ENCODE measurements around the gene SLC5A6. TPM values are rescaled to one million over a fixed set of nuclear protein-coding genes. Genes with fewer than 3 reads are reported as not detected.
A peak's percentile ranks its signal among the peaks of the same experiment; 100 is the strongest.

The SLC5A6 gene
- total RNA-seq (100 to 1,000 TPM in 2 of 5 donors, 10 to 100 TPM in 3; 37.5 to 214 (median 43.0) TPM), total RNA-seq (32.4 to 436 (median 70.4) reads per million in 29 experiments)
- total RNA-seq (2013): 15.7 TPM

DNA sequence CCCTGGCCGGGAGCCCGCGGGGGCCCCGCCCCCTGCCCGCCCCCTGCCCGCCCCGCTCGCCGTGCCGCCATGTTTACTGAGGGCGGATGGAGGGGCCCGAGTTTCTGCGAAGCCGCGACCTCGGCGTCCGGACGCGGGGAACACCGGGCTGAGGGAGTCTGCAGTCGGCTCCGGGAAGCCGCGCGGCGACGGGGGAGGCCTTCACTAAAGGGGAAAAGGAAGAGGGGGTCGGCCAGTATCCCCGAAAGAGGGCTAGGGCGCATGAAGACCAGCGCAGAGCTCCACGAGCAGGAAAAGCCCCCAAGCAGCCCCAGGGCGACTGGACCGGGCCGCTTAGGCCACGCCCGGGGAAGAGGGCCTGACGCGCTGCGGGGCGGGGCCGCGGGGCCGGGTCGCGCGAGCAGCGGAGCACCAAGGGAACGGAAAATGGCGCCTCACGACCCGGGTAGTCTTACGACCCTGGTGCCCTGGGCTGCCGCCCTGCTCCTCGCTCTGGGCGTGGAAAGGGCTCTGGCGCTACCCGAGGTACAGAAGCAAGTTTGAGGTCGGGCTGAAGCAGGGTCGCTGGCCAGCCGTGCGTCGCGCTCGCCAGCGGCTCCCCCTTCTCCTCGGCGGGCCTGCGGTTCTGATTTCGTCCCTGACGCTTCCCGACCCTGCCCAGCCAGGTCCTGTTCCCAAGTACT, at the start of gene SLC5A6, which contains the start of gene ATRAID:
Gene SLC5A6, minus strand, starts transcription at position 326 of the 683 bp plus-strand sequence. CDS start 4,618 bp downstream, outside the sequence.
Gene ATRAID, plus strand, starts transcription at position 99 of the 683 bp plus-strand sequence. Its CDS starts 328 bp downstream, at position 427.
- Histone ChIP-seq H3K27ac (ENCODE audit: low read length) (peak within 1 kb of the TSS; percentile 100), H3K27me3 (replicated peaks in 1 of 2; ENCODE audit: control insufficient read depth in 2 of 2, extremely low read depth in 1 of 2, insufficient read depth in 2 of 2, low read length in 1 of 2) (no peaks in the 10 kb centered on the region), H3K36me3 (ENCODE audit: control insufficient read depth in 2 of 2, extremely low read depth in 1 of 2, insufficient read depth in 1 of 2, low read length in 1 of 2) (peaks cover 4 to 24% of the 10 kb centered on the region in 2 donors), H3K4me1 (ENCODE audit: control insufficient read depth in 1 of 2, extremely low read depth in 1 of 2, insufficient read depth in 2 of 2, low read length in 2 of 2) (peaks cover 6 to 20% of the 10 kb centered on the region in 2 experiments), H3K9me3 (no peaks in the 10 kb centered on the region), H3K4me3 (ENCODE audit: control insufficient read depth in 1 of 2, extremely low read depth in 1 of 2, low read length in 1 of 2) (peak within 1 kb of the TSS; percentile 81 to 100)
- POLR2A ChIA-PET: interaction anchor here in 1 of 2 donors (0.7 kb wide), 1 partner anchor 160 kb away, joined by 8 read pairs; no protein-coding TSS in a partner anchor
- Mint-ChIP-seq H3K27me3 (no peaks in the 10 kb centered on the region), H3K27ac (peak within 1 kb of the TSS; percentile 99 to 100), H3K9me3 (no peaks in the 10 kb centered on the region), H3K4me3 (peak within 1 kb of the TSS; percentile 95 to 98 (median 96)), H3K36me3 (peaks cover 19% of the 10 kb centered on the region), H3K4me1 (peaks cover 36 to 41% (median 41%) of the 10 kb centered on the region in 3 donors)
- CTCF ChIA-PET: interaction anchor here (0.6 to 1.4 kb wide), 2 partner anchors 12 to 51 kb away, joined by 5 to 7 read pairs; no protein-coding TSS in a partner anchor
- peak; percentile 78 to 93 (median 86) for DNase-seq
- under 1% methylated on average over 73 of the region's 73 CpGs for WGBS (ENCODE audit: insufficient coverage)
- ATAC-seq (replicated peaks in 1 of 4): peak; percentile 86 to 93 (median 92)

DNA sequence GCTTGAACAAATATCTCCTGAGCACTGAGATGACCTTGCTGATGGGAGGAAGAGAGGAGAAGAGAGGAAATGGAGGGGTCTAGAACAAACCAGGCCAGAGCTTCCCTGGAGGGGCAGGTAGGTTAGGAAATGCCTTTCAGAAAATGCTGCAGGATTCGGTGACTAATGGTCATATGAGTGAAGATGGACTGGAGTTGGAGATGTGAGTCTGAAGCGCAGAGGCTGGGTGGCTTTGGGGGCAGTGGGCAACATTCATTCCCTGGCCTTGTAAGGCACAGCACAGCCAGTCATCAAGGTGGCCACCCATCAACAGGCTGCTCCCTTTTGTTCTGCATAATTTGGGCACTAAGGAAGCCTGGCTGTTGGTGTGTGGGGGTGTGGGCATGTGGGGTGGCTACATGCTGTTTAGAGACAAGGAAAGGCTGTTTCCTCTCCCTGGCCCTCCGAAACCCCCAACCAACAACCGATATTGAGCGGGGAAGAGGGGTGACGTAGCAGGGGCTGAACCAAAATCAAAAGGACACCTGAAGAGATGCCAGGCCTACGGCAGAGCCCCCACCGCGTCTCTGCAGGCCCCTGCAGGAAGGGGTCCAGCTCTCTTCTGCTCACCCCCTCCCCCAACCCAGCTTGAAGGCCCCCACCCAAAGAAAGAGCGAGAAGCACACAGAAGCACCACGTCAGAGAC, 49.3 kb upstream of the SLC5A6 start:
- Histone ChIP-seq H3K27ac (ENCODE audit: low read length) (no peak overlapping the region), H3K4me3 (ENCODE audit: control insufficient read depth in 1 of 2, extremely low read depth in 1 of 2, low read length in 1 of 2) (peak overlapping the region in 1 of 2 donors; percentile 66), H3K9me3 (no peaks in the 10 kb centered on the region), H3K4me1 (ENCODE audit: control insufficient read depth in 1 of 2, extremely low read depth in 1 of 2, insufficient read depth in 2 of 2, low read length in 2 of 2) (peaks cover 5 to 42% of the 10 kb centered on the region in 2 experiments), H3K36me3 (ENCODE audit: control insufficient read depth in 2 of 2, extremely low read depth in 1 of 2, insufficient read depth in 1 of 2, low read length in 1 of 2) (no peaks in the 10 kb centered on the region), H3K27me3 (replicated peaks in 1 of 2; ENCODE audit: control insufficient read depth in 2 of 2, extremely low read depth in 1 of 2, insufficient read depth in 2 of 2, low read length in 1 of 2) (peaks cover 21 to 93% of the 10 kb centered on the region in 2 experiments)
- CTCF ChIA-PET: no interaction called here
- peaks cover 28 to 35% (median 30%) of the 10 kb centered on the region in 3 donors for H3K4me1 Mint-ChIP-seq
- POLR2A ChIA-PET: no interaction called here
- DNase-seq (no peak), ATAC-seq (replicated peaks in 1 of 4) (no peak)
- H3K27ac Mint-ChIP-seq: no peak overlapping the region
- H3K4me3 Mint-ChIP-seq: peak overlapping the region; percentile 37 to 87 (median 64)
- H3K36me3 Mint-ChIP-seq: no peaks in the 10 kb centered on the region
- no peaks in the 10 kb centered on the region for H3K9me3 Mint-ChIP-seq
- WGBS (ENCODE audit: insufficient coverage): 84% methylated on average over 6 of the region's 11 CpGs
- H3K27me3 Mint-ChIP-seq: peaks cover 54 to 69% of the 10 kb centered on the region in 2 donors

DNA sequence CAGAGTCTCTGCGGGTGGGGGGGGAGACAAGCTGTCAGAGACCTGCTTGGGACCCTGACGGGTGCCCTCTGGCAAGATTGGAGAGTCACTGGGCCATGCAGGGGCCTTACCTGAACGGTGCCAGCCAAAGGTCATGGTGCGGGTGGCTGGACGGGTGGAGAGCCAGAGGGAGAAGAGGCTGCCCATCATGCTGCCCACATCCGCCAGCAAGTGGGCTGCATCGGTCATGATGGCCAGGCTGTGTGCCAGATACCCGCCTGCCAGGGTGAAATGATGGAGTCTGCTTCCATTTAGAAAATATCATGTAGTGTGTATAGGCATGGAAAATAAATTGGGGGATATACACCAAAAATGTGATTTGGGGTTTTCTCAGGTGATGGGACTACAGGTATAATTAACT, 46.0 kb upstream of the SLC5A6 start:
- ChIA-PET CTCF (interaction anchor here in 1 of 2 donors (0.6 kb wide), 1 partner anchor 342 kb away, joined by 3 read pairs; no protein-coding TSS in a partner anchor), POLR2A (no interaction called here)
- Mint-ChIP-seq H3K4me3 (no peak overlapping the region), H3K36me3 (no peaks in the 10 kb centered on the region), H3K4me1 (peaks cover 8 to 16% (median 14%) of the 10 kb centered on the region in 3 donors), H3K27me3 (peaks cover 63 to 74% of the 10 kb centered on the region in 2 donors), H3K9me3 (no peaks in the 10 kb centered on the region), H3K27ac (no peak overlapping the region)
- 86% methylated on average over 8 of the region's 8 CpGs for WGBS (ENCODE audit: insufficient coverage)
- H3K4me3 ChIP-seq (ENCODE audit: control insufficient read depth in 1 of 2, extremely low read depth in 1 of 2, low read length in 1 of 2): no peak overlapping the region
- ATAC-seq (replicated peaks in 1 of 4) (no peak), DNase-seq (no peak)
- H3K9me3 ChIP-seq: no peaks in the 10 kb centered on the region
- no peak overlapping the region for H3K27ac ChIP-seq (ENCODE audit: low read length)
- peaks cover 0 to 16% of the 10 kb centered on the region in 2 experiments for H3K4me1 ChIP-seq (ENCODE audit: control insufficient read depth in 1 of 2, extremely low read depth in 1 of 2, insufficient read depth in 2 of 2, low read length in 2 of 2)
- peaks cover 15 to 83% of the 10 kb centered on the region in 2 experiments for H3K27me3 ChIP-seq (replicated peaks in 1 of 2; ENCODE audit: control insufficient read depth in 2 of 2, extremely low read depth in 1 of 2, insufficient read depth in 2 of 2, low read length in 1 of 2)
- H3K36me3 ChIP-seq (ENCODE audit: control insufficient read depth in 2 of 2, extremely low read depth in 1 of 2, insufficient read depth in 1 of 2, low read length in 1 of 2): no peaks in the 10 kb centered on the region

DNA sequence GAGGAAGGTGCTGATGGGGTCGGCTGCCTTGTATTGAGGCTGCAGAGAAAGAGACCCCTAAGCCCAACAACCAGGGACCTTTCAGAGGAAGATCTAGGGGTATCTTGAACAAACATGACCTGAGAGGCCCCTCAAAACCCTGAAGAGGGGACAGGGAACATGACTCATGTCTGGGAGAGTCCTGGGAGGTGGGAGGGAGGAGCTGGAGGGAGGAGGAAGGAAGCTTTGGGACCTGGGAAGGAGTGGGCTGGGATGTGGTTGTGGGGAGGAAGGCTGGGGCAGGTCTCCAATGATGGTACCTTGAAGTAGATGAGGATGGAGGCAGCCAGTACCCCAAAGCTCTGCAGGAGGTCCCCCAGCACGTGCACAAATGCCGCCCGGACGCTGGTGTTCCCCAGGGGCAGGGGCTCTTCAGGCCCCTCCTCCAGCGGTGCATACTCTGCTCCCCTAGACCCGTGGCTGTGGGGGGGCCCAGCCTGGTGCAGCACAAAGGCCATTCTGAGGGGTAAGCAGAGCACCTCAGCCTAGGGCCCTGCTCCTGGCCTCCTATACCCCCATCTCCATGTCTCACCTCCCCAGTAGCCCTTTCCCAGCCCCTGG, 44.9 kb upstream of the SLC5A6 start:
- H3K9me3 Mint-ChIP-seq: no peaks in the 10 kb centered on the region
- 82% methylated on average over 6 of the region's 7 CpGs for WGBS (ENCODE audit: insufficient coverage)
- peaks cover 15 to 78% of the 10 kb centered on the region in 2 experiments for H3K27me3 ChIP-seq (replicated peaks in 1 of 2; ENCODE audit: control insufficient read depth in 2 of 2, extremely low read depth in 1 of 2, insufficient read depth in 2 of 2, low read length in 1 of 2)
- no peaks in the 10 kb centered on the region for H3K36me3 Mint-ChIP-seq
- H3K27me3 Mint-ChIP-seq: peaks cover 63 to 74% of the 10 kb centered on the region in 2 donors
- DNase-seq (no peak), ATAC-seq (replicated peaks in 1 of 4) (no peak)
- H3K9me3 ChIP-seq: no peaks in the 10 kb centered on the region
- H3K4me1 Mint-ChIP-seq: peaks cover 7 to 13% (median 13%) of the 10 kb centered on the region in 3 donors
- POLR2A ChIA-PET: no interaction called here
- CTCF ChIA-PET: interaction anchor here in 1 of 2 donors (1.7 kb wide), 1 partner anchor 23 kb away, joined by 5 read pairs; no protein-coding TSS in a partner anchor
- H3K4me3 ChIP-seq (ENCODE audit: control insufficient read depth in 1 of 2, extremely low read depth in 1 of 2, low read length in 1 of 2): no peak overlapping the region
- no peak overlapping the region for H3K4me3 Mint-ChIP-seq
- H3K36me3 ChIP-seq (ENCODE audit: control insufficient read depth in 2 of 2, extremely low read depth in 1 of 2, insufficient read depth in 1 of 2, low read length in 1 of 2): no peaks in the 10 kb centered on the region
- H3K4me1 ChIP-seq (ENCODE audit: control insufficient read depth in 1 of 2, extremely low read depth in 1 of 2, insufficient read depth in 2 of 2, low read length in 2 of 2): peaks cover 0 to 7% of the 10 kb centered on the region in 2 experiments
- no peak overlapping the region for H3K27ac ChIP-seq (ENCODE audit: low read length)
- no peak overlapping the region for H3K27ac Mint-ChIP-seq

DNA sequence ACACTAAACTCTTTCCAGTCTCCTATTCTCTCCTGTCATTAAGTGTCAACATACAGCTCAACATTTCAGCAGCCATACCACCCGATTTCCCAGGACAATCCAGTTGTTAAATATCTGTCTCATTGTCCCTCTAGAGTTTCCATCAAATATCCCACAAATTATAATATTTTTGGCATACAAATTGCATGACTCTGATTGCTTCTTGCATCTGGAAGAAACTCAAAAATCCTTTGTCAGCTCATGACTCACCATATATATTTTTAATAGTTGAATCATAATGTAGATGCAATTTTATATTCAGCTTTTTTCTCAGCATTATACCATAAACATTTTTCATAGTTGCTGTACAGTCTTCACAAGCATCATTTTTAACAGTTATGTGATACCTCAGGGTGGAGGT, 43.6 kb upstream of the SLC5A6 start:
- H3K27me3 Mint-ChIP-seq: peaks cover 58 to 76% of the 10 kb centered on the region in 2 donors
- WGBS (ENCODE audit: insufficient coverage): 83% methylated on average over 1 of the region's 1 CpG
- H3K4me1 Mint-ChIP-seq: peaks cover 0 to under 1% (median under 1%) of the 10 kb centered on the region in 3 donors

More for the DNA sequence above, 43.6 kb upstream of the SLC5A6 start:
- Mint-ChIP-seq H3K9me3 (no peaks in the 10 kb centered on the region), H3K4me3 (no peak overlapping the region), H3K36me3 (no peaks in the 10 kb centered on the region), H3K27ac (no peak overlapping the region)
- H3K4me3 ChIP-seq (ENCODE audit: control insufficient read depth in 1 of 2, extremely low read depth in 1 of 2, low read length in 1 of 2): no peak overlapping the region
- ATAC-seq (replicated peaks in 1 of 4): no peak
- DNase-seq: no peak
- no peaks in the 10 kb centered on the region for H3K36me3 ChIP-seq (ENCODE audit: control insufficient read depth in 2 of 2, extremely low read depth in 1 of 2, insufficient read depth in 1 of 2, low read length in 1 of 2)
- ChIA-PET POLR2A (interaction anchor here in 1 of 2 donors (0.6 kb wide), 1 partner anchor 14 kb away, joined by 3 read pairs; no protein-coding TSS in a partner anchor), CTCF (interaction anchor here (0.9 to 1.7 kb wide), 2 partner anchors 9 to 24 kb away, joined by 3 to 5 read pairs; no protein-coding TSS in a partner anchor)
- no peaks in the 10 kb centered on the region for H3K4me1 ChIP-seq (ENCODE audit: control insufficient read depth in 1 of 2, extremely low read depth in 1 of 2, insufficient read depth in 2 of 2, low read length in 2 of 2)
- peaks cover 8 to 78% of the 10 kb centered on the region in 2 experiments for H3K27me3 ChIP-seq (replicated peaks in 1 of 2; ENCODE audit: control insufficient read depth in 2 of 2, extremely low read depth in 1 of 2, insufficient read depth in 2 of 2, low read length in 1 of 2)
- H3K9me3 ChIP-seq: no peaks in the 10 kb centered on the region
- no peak overlapping the region for H3K27ac ChIP-seq (ENCODE audit: low read length)

Measured in T-cell (primary cell).